HEK293T (cell line): ENCODE results near the gene FRAT2.

ENCODE experiments used
- FOXA1 ChIP-seq: fragments of 450-650 bp; IDR thresholded peaks from 2 replicates; pipeline ENCODE4 v1.6.1; 2016; ENCODE audit warnings: mild to moderate bottlenecking
- L3MBTL2 ChIP-seq: fragments of 450-650 bp; conservative IDR thresholded peaks from 2 replicates; pipeline ENCODE4 v1.6.1; 2016; ENCODE audit warnings: mild to moderate bottlenecking
- SUZ12 ChIP-seq: fragments of 450-650 bp; IDR thresholded peaks from 2 replicates; pipeline ENCODE4 v1.6.1; 2016; ENCODE audit warnings: mild to moderate bottlenecking

DNA sequence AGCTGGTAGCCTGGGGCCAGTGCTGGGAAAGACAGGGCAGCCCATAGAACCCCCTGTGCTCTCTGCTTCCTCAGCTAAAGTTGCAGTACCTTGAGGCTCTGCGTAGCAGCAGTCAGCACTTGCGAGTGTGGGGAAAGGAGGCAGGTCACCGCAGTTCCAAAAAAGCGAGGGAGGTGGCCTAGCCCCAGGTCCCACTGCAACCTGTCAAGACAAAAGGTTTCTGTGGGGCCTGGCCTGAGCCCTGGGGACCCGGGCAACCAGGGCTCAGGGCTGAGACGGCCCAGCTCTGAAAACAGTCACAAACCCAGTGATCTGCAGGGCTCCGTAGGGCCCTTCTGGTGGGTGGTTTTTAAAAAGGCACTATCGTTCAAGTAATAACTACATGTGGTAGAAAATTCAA, 47.1 kb upstream of the FRAT2 start:
- TF ChIP-seq FOXA1 (no peak), L3MBTL2 (no peak), SUZ12 (no peak)
